ENCODE results near the gene CHI3L1. TPM values are rescaled to one million over a fixed set of nuclear protein-coding genes. Genes with fewer than 3 reads are reported as not detected.

Gene CHI3L1
- total and polyA plus RNA-seq, 2 donors from 2014 or later, result 49.5 to 96.6 TPM

DNA sequence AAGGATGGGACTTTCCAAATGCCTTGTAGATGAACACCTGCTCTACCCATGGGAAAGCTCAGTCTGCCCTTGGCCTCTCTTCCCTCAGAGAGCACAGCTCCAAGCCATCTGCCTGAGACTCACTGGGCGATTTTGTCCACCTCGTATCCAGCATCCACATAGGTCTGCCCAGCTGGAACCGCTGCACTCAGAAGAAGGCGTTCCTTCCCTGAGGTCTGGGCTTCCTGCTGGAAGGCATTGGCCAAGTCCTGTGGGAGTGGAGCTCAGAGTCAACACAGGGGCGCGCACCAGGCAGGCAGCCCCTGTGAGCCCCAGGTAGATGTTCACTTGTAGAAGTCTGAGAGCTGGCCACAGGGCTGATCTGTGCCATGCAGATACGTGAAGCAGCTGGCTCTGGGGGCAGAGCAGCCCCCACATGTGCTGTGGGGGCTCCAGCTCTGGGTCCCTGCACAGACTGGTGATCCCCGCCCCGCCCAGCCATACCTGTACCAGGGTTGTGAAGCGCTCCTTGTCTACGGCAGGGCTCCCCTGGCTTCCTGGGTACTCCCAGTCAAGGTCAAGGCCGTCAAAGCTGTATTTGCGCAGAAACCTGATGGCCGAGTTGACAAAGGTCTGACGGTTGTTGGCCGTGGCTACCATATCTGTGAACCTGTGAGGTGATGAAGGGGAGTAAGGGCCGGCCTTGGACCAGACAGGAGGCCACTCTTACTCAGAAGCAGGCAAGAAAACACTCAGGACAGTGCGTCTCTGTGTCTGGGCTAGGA lies 36.7 kb upstream of the CHI3L1 start:
- Histone ChIP-seq H3K27me3 (ENCODE audit: control insufficient read depth, insufficient read depth, low read length) (no peaks in the 10 kb centered on the region), H3K9me3 (ENCODE audit: control insufficient read depth in 2 of 3, insufficient read depth in 1 of 3, low read length in 3 of 3) (no peaks in the 10 kb centered on the region), H3K9ac (ENCODE audit: low read length in 3 of 3) (no peak overlapping the region), H3K4me1 (ENCODE audit: control insufficient read depth in 2 of 3, insufficient read depth in 2 of 3, low read depth in 1 of 3, low read length in 3 of 3) (no peaks in the 10 kb centered on the region), H3K36me3 (ENCODE audit: control insufficient read depth in 2 of 3, insufficient read depth in 3 of 3, low read length in 3 of 3) (no peaks in the 10 kb centered on the region), H3K27ac (ENCODE audit: low read depth in 2 of 2, low read length in 2 of 2) (no peak overlapping the region), H3K4me3 (ENCODE audit: low read length in 3 of 3) (no peak overlapping the region)
- intact Hi-C loops (cut with DNase I), result no loop called here
- TF ChIP-seq, protein P1, sequence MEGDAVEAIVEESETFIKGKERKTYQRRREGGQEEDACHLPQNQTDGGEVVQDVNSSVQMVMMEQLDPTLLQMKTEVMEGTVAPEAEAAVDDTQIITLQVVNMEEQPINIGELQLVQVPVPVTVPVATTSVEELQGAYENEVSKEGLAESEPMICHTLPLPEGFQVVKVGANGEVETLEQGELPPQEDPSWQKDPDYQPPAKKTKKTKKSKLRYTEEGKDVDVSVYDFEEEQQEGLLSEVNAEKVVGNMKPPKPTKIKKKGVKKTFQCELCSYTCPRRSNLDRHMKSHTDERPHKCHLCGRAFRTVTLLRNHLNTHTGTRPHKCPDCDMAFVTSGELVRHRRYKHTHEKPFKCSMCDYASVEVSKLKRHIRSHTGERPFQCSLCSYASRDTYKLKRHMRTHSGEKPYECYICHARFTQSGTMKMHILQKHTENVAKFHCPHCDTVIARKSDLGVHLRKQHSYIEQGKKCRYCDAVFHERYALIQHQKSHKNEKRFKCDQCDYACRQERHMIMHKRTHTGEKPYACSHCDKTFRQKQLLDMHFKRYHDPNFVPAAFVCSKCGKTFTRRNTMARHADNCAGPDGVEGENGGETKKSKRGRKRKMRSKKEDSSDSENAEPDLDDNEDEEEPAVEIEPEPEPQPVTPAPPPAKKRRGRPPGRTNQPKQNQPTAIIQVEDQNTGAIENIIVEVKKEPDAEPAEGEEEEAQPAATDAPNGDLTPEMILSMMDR (IDR thresholded peaks at IDR 0.05; ENCODE audit: borderline replicate concordance, extremely low read depth, insufficient read depth), result no peak
- DNase-seq, result no peak
- FAIRE-seq, result no peak

DNA sequence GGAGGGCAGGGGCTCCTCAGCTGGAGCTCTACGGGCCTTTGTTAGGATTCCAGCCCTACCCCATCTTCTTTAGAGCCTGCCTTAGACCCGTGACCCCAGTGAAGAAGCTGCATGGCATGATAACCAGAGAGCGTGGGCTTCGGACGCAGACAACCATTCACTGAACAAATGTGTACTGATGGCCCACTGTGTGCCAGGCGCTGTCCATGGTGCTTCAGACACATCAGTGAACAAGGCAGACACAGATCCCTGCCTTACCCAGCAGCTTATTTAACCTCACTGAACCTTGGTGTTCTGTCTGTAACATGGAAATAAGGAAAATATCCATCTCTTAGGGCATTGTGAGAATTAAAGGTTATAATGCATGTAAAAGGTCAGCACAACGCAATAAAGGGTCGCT lies 33.4 kb upstream of the CHI3L1 start:
- Histone ChIP-seq H3K9me3 (ENCODE audit: control insufficient read depth in 2 of 3, insufficient read depth in 1 of 3, low read length in 3 of 3) (no peaks in the 10 kb centered on the region), H3K27me3 (ENCODE audit: control insufficient read depth, insufficient read depth, low read length) (no peaks in the 10 kb centered on the region), H3K4me3 (ENCODE audit: low read length in 3 of 3) (no peak overlapping the region), H3K9ac (ENCODE audit: low read length in 3 of 3) (no peak overlapping the region), H3K4me1 (ENCODE audit: control insufficient read depth in 2 of 3, insufficient read depth in 2 of 3, low read depth in 1 of 3, low read length in 3 of 3) (no peaks in the 10 kb centered on the region), H3K36me3 (ENCODE audit: control insufficient read depth in 2 of 3, insufficient read depth in 3 of 3, low read length in 3 of 3) (no peaks in the 10 kb centered on the region), H3K27ac (ENCODE audit: low read depth in 2 of 2, low read length in 2 of 2) (no peak overlapping the region)
- DNase-seq (no peak), FAIRE-seq (no peak)
- intact Hi-C loops (cut with DNase I), result loop anchor here (5.0 kb wide), 2 partner anchors 103 to 178 kb away; no protein-coding TSS in a partner anchor
- TF ChIP-seq, protein P1 (IDR thresholded peaks at IDR 0.05; ENCODE audit: borderline replicate concordance, extremely low read depth, insufficient read depth), result no peak

DNA sequence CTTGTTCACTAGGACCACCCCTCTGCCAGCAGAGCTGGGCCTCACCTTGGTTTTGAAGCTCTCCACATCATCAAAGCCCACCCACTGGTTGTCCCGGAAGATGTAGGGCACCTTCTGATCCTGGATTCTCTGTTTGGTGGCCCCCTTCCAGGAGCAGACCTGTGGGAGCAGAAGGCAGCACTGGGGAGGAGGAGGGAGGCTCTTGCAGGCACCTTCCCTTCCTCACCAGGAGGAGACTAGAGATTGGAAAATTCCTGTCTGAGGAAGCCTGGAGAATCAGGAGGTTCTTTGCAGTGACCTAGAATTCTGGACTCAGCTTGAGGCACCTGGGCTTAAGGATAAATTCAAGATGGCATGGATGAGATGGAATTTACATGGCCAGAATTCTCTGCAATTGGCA lies 32.7 kb upstream of the CHI3L1 start:
- H3K4me3 ChIP-seq (ENCODE audit: low read length in 3 of 3), result no peak overlapping the region
- no peak overlapping the region for H3K9ac ChIP-seq (ENCODE audit: low read length in 3 of 3)
- no peaks in the 10 kb centered on the region for H3K27me3 ChIP-seq (ENCODE audit: control insufficient read depth, insufficient read depth, low read length)
- FAIRE-seq, result no peak
- TF ChIP-seq, protein P1 (IDR thresholded peaks at IDR 0.05; ENCODE audit: borderline replicate concordance, extremely low read depth, insufficient read depth), result no peak
- DNase-seq, result no peak
- H3K4me1 ChIP-seq (ENCODE audit: control insufficient read depth in 2 of 3, insufficient read depth in 2 of 3, low read depth in 1 of 3, low read length in 3 of 3), result no peaks in the 10 kb centered on the region
- no peak overlapping the region for H3K27ac ChIP-seq (ENCODE audit: low read depth in 2 of 2, low read length in 2 of 2)
- intact Hi-C loops (cut with DNase I), result loop anchor here (5.0 kb wide), 2 partner anchors 102 to 177 kb away; no protein-coding TSS in a partner anchor
- H3K36me3 ChIP-seq (ENCODE audit: control insufficient read depth in 2 of 3, insufficient read depth in 3 of 3, low read length in 3 of 3), result no peaks in the 10 kb centered on the region
- no peaks in the 10 kb centered on the region for H3K9me3 ChIP-seq (ENCODE audit: control insufficient read depth in 2 of 3, insufficient read depth in 1 of 3, low read length in 3 of 3)
